GM19455 (cell line): ENCODE measurements around the gene DEPP1.

Source experiments
- ATAC-seq: cut with Tn5 transposase; IDR thresholded peaks from one replicate; pipeline ENCODE4 v1.9.1; 2021; ENCODE audit not compliant: unreplicated experiment

The DEPP1 gene

GRCh38 chr10:44993922-44994751 is 15.5 kb upstream of the DEPP1 start:
- ATAC-seq: no peak

DNA sequence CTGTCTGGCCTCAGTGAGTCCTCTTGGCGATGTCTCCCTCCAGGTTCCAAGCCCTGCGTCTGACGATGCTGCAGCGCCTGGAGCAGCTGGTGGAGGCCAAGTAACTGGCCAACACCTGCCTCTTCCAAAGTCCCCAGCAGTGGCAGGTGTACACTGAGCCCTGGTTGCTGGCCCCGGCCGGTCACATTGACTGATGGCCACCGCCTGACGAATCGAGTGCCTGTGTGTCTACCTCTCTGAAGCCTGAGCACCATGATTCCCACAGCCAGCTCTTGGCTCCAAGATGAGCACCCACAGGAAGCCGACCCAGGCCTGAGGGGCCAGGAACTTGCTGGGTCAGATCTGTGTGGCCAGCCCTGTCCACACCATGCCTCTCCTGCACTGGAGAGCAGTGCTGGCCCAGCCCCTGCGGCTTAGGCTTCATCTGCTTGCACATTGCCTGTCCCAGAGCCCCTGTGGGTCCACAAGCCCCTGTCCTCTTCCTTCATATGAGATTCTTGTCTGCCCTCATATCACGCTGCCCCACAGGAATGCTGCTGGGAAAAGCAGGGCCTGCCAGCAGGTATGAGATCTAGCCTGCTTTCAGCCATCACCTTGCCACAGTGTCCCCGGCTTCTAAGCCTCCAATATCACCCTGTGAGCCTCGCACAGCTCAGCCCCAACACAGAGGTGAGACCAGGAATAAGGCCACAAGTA is 14.8 kb upstream of the DEPP1 start:
- no peak for ATAC-seq

- ATAC-seq: no peak
These were observed 14.2 kb upstream of the DEPP1 start for GRCh38 chr10:44992732-44993225.

DNA sequence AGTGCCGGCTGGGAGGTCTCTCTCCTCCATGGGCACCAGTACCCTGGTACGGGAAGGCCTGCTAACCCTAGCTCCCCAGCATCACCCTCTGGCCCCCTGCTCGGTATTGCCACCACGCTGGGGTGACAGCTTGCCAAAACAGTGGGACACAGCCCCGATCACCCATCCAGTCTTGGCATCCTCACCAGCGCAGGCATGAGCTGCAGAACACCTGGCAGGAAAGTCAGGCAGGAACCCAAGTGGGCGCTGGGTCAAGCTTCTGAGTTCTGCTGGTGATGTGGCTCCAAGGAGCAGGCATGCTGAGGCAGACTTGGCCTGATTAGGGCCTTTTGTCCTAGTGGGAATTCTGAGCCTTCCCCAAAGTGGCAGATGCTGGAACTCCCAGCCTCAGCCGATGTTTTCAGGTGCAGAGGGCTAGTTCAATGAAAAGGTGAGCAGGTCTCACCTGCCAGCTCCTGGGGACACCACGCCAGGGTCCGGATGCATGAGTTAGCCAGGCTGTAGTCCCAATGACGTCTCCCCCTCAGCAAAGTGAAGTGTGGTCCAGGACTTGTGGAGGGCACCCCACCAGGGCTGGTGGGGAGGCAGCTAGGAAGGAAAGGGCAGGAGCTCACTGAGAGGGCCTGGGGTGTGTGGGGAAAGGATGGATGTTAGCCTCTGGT is 13.6 kb upstream of the DEPP1 start:
- ATAC-seq: no peak

DNA sequence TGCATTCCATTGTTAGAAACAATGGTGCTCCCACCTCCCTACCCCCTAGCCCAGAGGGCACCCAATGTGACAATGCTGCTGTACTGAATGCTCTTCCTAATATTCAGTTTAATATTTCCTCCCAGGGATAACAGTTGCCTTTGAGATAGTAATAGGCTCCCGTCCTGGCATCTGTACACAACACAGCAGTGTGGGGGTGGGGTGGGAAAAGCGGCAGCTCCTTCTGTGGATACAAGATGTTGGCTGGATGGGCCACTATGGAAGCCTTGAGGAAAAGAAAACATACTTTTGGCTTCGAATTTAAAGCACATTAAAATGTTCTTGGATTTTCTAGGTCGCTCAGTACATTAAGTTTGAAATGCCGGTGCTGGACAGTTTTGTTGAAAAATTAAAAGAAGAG is 13.0 kb upstream of the DEPP1 start:
- no peak for ATAC-seq

DNA sequence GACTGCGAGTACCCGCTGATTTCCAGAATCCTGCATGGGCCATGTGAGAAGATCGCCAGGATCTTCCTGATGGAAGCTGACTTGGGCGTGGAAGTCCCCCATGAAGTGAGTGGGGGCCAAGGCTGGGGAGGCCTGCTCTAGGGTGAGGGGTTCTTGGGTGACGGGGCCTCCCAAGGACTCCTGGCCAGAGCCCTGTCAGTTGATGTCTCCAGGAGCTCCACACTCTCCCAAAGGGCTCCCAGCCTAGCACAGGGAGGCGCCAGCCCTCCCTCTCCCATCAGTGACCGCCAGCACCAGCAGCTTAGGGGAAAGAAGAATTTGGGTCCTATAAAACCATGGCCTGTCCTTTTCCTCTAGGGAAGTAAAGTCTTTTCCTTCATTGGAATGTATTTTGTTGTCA is 12.4 kb upstream of the DEPP1 start:
- no peak for ATAC-seq

DNA sequence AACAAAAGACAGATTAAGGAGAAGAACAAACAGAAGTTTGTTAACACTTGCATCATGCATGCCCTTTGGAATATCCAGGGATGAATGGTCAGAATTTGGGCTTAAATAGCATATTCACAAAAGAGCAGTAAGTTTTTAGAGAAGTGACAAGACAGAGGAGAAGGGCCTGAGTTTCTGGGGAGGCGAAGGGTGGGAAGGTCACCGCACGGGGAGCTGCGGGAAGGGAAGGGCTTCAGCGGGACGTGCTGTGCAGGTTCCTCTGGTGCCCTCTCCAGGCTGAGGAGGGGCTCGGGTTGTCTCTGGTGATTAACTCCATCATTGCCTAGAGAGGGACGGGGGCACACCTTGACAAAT is 11.7 kb upstream of the DEPP1 start:
- no peak for ATAC-seq

GRCh38 chr10:44989597-44990301 is 11.1 kb upstream of the DEPP1 start:
- no peak for ATAC-seq

- no peak for ATAC-seq
These were observed 10.5 kb upstream of the DEPP1 start for GRCh38 chr10:44988957-44989585.

DNA sequence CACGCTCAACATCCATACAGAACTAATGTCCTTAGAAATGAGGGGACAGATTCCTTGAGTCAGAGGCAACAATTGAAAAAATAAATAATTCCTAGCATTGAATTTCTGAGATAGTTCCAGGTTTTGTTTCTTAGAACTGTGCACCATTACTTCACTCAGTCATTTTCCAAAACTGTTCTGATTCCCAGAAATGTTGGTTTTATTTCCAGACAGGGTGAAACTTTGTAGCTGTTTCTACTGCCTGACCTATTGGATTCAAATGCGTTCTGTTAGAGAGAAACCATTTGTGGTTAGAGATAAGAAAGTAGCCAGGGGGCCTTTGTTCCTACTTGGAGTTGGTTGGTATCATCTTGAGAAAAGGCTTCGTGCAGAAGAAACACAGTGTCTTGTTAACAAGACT is 8.1 kb upstream of the DEPP1 start:
- ATAC-seq: no peak

- ATAC-seq: no peak
These were observed 7.6 kb upstream of the DEPP1 start for GRCh38 chr10:44986179-44986578.

- ATAC-seq: no peak
These were observed 6.6 kb upstream of the DEPP1 start for GRCh38 chr10:44985175-44985681.

- ATAC-seq: no peak
These were observed 6.1 kb upstream of the DEPP1 start for GRCh38 chr10:44984671-44985101.

GRCh38 chr10:44983895-44984278 is 5.3 kb upstream of the DEPP1 start:
- ATAC-seq: no peak

- ATAC-seq: no peak
These were observed 4.7 kb upstream of the DEPP1 start for GRCh38 chr10:44983066-44983894.

GRCh38 chr10:44982496-44982895 is 3.9 kb upstream of the DEPP1 start:
- no peak for ATAC-seq

- ATAC-seq: no peak
These were observed 3.5 kb upstream of the DEPP1 start for GRCh38 chr10:44982114-44982460.

- ATAC-seq: no peak
These were observed 2.8 kb upstream of the DEPP1 start for GRCh38 chr10:44981172-44982113.
